Activated CD4-positive, CD25-positive, alpha-beta regulatory T cell treated with anti-CD3 and anti-CD28 coated beads, Interleukin-2, amount 50 U/mL, for 24 hours (primary cell): ENCODE results near the gene OR1L8.
"Not testable (repeated sequence)": the region's sequence is repeated elsewhere in the genome, so short reads cannot be mapped to it uniquely, and the experiment has no call there.

Experiments
- ATAC-seq, 2 donors: fragments of 150-1000 bp; cut with Tn5 transposase; one replicate each; pipeline ENCODE4 v1.10.0; 2021; ENCODE audit warnings: mild to moderate bottlenecking in 1 of 2, moderate library complexity in 1 of 2

Gene OR1L8, protein sequence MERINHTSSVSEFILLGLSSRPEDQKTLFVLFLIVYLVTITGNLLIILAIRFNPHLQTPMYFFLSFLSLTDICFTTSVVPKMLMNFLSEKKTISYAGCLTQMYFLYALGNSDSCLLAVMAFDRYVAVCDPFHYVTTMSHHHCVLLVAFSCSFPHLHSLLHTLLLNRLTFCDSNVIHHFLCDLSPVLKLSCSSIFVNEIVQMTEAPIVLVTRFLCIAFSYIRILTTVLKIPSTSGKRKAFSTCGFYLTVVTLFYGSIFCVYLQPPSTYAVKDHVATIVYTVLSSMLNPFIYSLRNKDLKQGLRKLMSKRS

DNA sequence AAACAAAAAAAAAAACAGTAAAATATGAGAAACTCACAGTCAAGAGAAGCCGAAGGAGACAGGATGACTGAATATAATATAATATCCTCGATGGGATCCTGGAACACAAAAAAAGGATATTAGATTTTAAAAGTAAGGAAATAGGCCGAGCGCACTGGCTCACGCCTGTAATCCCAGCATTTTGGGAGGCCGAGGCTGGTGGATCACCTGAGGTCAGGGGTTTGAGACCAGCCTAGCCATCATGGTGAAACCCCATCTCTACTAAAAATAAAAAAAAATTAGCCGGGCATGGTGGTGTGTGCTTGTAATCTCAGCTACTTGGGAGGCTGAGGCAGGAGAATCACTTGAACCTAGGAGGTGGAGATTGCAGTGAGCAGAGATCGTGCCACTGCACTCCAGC, at the start of gene OR1L8:
Gene OR1L8, minus strand, starts transcription at position 101 of the 400 bp plus-strand sequence. CDS start 14,907 bp downstream, outside the sequence.
- ATAC-seq: not testable (repeated sequence)

DNA sequence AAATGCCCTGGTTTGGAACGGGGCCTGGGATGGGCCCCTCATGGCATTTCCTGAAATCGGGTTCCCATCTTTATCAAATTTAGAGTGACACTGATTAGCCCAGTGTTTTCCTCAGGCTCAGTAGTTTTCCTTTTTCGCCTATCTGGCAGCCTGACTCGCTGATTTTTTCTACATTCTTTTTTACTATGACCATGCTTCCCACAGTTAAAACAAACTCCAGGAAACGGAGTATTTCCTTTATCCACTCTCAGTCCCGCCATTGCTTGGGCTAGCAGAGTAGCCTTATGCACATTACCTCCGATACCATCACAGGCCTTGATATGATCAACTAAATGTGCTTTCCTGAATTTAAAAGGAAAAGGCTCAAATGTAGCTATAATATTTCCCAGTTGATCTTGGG, 36.8 kb upstream of the OR1L8 start:
- ATAC-seq: no peak

DNA sequence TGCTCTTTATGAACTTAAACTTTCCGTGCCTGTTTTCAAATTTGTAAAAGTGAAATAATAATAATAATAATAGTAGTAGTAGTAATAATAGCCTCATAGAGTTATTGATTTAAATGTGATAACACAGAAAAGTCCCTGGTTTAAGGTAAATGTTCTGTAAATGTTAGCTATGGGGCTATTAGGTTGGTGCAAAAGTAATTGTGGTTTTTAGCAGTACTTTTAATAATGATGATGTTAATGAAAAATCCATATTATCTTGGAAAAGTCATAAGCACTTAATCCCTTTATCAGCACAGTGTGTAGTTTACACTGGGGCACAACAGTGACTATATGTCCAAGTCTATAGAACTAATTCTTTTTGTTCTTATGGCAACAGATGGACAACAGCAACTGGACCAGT, 31.2 kb upstream of the OR1L8 start, which contains the start of gene OR1Q1:
Gene OR1Q1, plus strand, starts transcription at position 377 of the 400 bp plus-strand sequence. Its CDS starts 0 bp downstream, at position 377.
- ATAC-seq: no peak

DNA sequence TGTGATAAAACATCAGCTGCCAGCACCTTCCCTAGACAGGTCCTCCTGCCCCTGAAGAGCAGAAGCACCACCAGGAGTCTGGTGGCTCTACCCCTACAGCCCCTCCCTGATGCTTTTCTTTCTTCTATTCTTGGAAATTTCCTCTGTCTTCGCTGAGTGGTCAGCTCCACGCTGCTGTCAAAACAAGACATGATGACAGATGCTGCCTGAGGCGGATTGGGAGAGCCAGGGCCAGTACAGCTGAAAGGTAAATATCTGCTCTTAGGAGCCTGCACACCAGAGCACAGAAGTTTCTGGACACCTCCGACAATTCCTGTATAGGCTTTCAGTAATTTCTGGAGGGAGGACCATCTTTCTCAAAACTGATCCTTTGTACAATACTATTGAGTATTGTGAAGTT, 26.6 kb upstream of the OR1L8 start:
- ATAC-seq: no peak

DNA sequence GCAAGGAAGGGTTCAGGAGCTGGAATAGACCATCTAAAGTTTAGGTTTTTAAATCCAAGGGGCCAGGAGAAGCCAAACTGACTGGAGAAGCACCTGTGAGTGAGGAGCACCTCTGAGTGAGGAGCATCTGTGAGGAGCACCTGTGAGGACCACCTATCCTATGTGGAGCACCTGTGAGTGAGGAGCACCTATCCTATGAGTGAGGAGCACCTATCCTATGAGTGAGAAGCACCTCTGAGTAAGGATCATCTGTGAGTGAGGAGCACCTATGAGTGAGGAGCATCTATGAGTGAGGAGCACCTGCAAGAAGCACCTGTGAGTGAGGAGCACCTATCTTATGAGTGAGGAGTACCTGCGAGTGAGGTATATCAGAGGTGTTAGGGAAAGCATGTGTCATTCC, 23.4 kb upstream of the OR1L8 start:
- ATAC-seq: no peak

DNA sequence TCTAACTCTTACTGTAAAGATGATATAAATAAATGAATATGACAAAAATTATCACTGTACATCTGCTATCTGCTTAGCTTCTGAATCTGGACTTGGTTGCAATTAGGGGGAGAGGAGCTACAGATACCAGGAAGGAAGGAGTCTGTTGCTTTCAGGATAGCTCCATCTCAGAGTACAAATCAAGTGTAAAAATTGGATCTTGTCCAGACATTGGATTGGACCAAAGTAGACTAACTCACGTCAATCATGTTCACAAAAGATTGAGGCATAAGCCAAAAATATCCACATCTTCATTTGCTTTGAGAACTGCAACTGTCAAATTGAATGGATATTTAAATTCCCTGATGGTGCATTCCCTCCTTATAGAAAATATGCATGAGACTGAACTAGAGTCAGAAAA, 22.5 kb upstream of the OR1L8 start:
- ATAC-seq: no peak

DNA sequence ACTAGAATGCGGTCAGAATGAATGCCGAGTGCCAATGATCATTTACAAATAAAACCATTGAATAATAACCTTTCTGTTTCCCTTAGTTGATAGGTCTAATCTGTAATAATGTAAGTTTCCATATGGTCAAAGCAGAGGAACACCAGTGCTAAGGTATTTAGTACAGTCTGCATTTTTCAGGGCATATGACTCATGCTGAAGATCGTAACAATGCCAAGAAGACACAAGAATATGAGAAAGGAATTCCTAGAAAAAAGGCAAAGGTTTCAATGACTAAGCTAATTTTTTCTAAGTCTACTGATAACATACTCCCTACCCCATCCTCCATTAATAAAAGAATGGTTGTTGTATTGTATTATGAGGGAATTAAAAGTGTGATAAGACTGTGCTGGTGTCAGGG, 2.8 kb downstream of the OR1L8 start:
- no peak for ATAC-seq

GRCh38 chr9:122579874-122580273, 3.3 kb downstream of the OR1L8 start:
- no peak for ATAC-seq

DNA sequence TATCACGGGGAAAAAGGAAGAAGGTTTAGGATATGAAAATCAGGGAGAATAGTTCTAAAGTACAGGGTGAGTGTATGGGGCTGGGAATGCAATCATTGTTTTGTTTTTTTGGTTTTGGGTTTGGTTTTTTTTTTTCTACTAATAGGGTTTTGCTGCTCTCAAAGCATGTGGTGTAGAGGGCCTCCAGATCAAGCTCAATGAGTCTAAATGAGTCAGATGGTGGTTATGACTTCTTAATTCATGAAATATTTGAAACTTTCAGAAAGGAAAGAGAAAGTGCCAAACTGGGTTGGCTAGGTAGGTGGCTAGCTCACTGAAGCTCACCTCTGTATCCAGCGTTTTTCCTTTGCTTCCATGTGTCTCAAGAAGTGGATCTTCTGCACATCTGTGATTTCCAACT, 10.7 kb downstream of the OR1L8 start:
- peak; percentile 55 to 63 for ATAC-seq

- ATAC-seq: no peak
These were observed 15.3 kb downstream of the OR1L8 start for GRCh38 chr9:122567901-122568300.

DNA sequence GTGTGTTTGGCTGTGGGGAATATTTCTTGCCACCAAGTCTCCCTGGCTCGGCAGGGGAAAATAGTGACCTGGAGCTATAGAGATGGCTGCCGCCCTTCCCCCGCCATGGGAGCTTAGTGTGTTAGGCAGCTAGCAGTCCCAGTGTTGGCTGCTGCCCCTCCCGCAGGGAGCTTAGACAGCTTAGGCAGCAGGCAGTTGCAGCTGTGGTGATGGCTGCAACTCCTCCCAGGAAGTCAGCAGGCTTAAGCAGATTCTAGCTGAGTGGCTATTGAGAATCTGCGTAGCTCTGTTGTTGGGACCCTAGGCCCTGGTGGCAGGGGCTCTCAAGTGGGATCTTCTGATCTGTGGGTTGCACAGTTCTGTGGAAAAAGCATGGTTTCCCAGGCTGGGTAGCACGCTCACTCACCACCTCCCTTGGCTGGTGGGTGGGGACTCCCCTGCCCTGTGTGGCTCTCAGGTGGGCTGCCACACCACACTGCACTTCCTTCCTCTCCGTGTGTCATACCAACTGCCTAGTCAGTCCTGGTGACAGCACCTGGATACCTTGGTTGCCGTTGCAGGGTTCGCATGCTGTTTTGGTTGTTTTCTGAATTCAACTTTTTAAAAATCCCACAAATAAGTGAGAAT, 20.9 kb downstream of the OR1L8 start:
- no peak for ATAC-seq

GRCh38 chr9:122561446-122561845, 21.7 kb downstream of the OR1L8 start:
- no peak for ATAC-seq

GRCh38 chr9:122552812-122553211, 30.4 kb downstream of the OR1L8 start, which contains the start of gene OR1N2:
Gene OR1N2, plus strand, starts transcription at chr9:122553112. Its CDS starts 100 bp downstream, at chr9:122553212.
- no peak for ATAC-seq

GRCh38 chr9:122551371-122551770, 31.8 kb downstream of the OR1L8 start:
- no peak for ATAC-seq

GRCh38 chr9:122546196-122546595, 37.0 kb downstream of the OR1L8 start:
- ATAC-seq: no peak

DNA sequence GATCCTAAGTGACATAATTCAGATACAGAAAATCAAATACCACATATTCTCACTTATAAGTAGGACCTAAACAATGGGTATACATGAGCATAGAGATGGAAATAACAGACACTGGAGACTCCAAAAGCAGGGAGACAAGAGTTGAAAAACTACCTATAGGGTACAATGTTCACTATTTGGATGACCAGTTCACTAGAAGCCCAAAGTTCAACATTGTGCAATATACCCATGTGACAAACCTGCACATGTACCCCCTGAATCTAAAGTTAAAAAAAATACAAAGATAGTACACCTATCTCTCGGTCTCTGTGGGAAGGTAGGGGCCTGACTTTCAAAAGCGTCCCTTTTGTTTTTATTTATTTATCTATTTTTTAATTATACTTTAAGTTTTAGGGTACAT, 44.4 kb downstream of the OR1L8 start:
- no peak for ATAC-seq

DNA sequence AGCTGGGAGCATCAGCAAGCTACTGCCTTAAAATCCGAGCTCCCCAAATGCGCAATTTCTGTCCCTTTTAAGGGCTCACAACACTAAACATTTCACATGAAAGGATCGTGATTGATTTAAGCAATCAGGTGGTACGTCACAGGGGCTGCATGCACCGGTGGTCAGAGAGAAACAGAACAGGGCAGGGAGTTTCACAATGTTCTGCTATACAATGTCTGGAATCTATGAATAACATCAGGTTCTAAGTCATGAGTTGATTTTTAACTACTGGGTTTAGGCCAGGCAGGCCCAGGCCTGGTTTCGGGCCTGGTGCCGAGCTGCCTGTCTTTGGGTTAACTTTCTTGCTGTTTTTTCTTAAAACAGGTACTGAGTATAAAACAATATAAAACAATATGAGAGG, 46.1 kb downstream of the OR1L8 start:
- not testable (repeated sequence) for ATAC-seq

GRCh38 chr9:122536134-122536533, 47.0 kb downstream of the OR1L8 start:
- no peak for ATAC-seq

- not testable (repeated sequence) for ATAC-seq
These were observed 52.0 kb downstream of the OR1L8 start for GRCh38 chr9:122531157-122531556.

- ATAC-seq: no peak
These were observed 56.0 kb downstream of the OR1L8 start, which contains the start of gene OR1N1 for GRCh38 chr9:122527193-122527592. Gene OR1N1, minus strand, starts transcription at chr9:122527293. Its CDS starts 0 bp downstream, at chr9:122527293.

- ATAC-seq: peak; percentile 55 to 58
These were observed 56.6 kb downstream of the OR1L8 start for GRCh38 chr9:122526602-122527001.

DNA sequence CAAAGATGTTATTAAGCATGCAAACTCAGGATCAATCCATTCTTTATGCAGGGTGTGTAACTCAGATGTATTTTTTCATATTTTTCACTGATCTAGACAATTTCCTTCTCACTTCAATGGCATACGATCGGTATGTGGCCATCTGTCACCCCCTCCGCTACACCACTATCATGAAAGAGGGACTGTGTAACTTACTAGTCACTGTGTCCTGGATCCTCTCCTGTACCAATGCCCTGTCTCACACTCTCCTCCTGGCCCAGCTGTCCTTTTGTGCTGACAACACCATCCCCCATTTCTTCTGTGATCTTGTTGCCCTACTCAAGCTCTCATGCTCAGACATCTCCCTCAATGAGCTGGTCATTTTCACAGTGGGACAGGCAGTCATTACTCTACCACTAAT, 63.8 kb downstream of the OR1L8 start:
- no peak for ATAC-seq

DNA sequence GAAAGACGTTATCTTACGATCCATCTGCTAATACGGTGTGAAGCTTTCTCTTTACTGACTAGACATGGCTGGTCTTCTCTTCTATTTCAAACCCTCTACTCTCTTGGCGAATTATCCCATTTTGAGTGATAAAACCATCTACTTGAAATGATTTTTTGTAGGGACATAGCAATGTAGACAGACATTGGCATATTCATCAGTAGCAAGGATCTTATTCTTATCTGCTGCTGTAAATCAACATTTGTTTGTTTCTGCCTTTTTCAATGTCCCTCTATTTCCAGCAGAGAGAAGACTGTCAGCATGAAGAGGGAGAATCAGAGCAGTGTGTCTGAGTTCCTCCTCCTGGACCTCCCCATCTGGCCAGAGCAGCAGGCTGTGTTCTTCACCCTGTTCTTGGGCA, 64.3 kb downstream of the OR1L8 start, which contains the start of gene OR1J4:
Gene OR1J4, plus strand, starts transcription at position 301 of the 400 bp plus-strand sequence. Its CDS starts 0 bp downstream, at position 301.
- no peak for ATAC-seq

- ATAC-seq: no peak
These were observed 65.0 kb downstream of the OR1L8 start for GRCh38 chr9:122518226-122518625.
